Measurements from ENCODE around the gene KAZN.

DNA sequence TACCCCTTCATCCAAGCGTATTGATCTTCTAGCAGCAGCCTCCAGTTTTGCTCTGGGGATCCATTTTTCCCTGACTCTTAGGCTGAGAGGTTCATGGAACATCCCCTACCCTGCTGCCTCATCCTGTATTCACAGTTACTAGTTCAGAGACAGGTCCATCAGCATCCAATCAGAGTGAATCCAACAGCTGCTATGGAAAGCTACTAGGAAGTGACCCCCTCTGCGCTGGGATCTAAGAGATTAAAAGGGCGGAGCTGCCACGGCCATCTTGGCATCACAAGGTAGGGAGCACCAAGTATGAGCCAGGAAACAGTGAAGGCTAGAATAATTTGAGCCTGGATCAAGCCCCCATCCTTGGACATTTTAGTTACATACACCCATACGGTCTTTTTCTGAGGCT, 32.5 kb downstream of the KAZN start:
- TF ChIP-seq, protein P1, sequence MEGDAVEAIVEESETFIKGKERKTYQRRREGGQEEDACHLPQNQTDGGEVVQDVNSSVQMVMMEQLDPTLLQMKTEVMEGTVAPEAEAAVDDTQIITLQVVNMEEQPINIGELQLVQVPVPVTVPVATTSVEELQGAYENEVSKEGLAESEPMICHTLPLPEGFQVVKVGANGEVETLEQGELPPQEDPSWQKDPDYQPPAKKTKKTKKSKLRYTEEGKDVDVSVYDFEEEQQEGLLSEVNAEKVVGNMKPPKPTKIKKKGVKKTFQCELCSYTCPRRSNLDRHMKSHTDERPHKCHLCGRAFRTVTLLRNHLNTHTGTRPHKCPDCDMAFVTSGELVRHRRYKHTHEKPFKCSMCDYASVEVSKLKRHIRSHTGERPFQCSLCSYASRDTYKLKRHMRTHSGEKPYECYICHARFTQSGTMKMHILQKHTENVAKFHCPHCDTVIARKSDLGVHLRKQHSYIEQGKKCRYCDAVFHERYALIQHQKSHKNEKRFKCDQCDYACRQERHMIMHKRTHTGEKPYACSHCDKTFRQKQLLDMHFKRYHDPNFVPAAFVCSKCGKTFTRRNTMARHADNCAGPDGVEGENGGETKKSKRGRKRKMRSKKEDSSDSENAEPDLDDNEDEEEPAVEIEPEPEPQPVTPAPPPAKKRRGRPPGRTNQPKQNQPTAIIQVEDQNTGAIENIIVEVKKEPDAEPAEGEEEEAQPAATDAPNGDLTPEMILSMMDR (IDR thresholded peaks at IDR 0.05; ENCODE audit: low read length): no peak
- TF ChIP-seq EZH2 (IDR thresholded peaks at IDR 0.05; ENCODE audit: borderline replicate concordance, low read length): no peak
